ENCODE data around the gene NUDT2. TPM values are rescaled to one million over a fixed set of nuclear protein-coding genes. Genes with fewer than 3 reads are reported as not detected.

The NUDT2 gene
- total and polyA plus RNA-seq, 7 donors = 14.7 to 31.0 (median 19.6) TPM

DNA sequence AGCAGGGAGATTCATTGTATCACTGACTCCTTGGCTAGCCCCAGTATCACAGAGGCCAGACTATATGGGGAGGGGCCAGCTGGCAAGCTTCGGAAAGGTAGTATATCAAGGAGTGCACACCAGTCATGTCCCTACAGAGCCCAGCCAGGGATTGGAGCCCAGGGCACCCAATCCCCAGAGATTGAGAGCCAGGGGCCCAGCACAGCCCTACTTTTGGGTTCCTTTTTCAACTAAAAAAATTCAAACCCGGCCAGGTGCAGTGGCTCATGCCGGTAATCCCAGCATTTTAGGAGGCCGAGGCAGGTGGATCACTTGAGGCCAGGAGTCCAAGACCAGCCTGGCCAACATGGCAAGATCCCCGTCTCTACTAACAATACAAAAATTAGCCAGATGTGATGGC is 52.7 kb downstream of the NUDT2 start:
- DNase-seq (no peak), ATAC-seq (no peak)
- H3K36me3 ChIP-seq (ENCODE audit: insufficient read depth in 1 of 2, low read depth in 1 of 2) = no peaks in the 10 kb centered on the region
- 73 to 94% (median 79%) methylated on average over 5 of the region's 5 CpGs for WGBS, 3 donors
- H3K4me3 ChIP-seq = no peak overlapping the region
- no peaks in the 10 kb centered on the region for H3K9me3 ChIP-seq
- H3K4me1 ChIP-seq = peaks cover 10% of the 10 kb centered on the region
- no peak overlapping the region for H3K27ac ChIP-seq
- no peaks in the 10 kb centered on the region for H3K27me3 ChIP-seq (ENCODE audit: insufficient read depth in 3 of 3, low read length in 2 of 3)
- TF ChIP-seq, protein P1, sequence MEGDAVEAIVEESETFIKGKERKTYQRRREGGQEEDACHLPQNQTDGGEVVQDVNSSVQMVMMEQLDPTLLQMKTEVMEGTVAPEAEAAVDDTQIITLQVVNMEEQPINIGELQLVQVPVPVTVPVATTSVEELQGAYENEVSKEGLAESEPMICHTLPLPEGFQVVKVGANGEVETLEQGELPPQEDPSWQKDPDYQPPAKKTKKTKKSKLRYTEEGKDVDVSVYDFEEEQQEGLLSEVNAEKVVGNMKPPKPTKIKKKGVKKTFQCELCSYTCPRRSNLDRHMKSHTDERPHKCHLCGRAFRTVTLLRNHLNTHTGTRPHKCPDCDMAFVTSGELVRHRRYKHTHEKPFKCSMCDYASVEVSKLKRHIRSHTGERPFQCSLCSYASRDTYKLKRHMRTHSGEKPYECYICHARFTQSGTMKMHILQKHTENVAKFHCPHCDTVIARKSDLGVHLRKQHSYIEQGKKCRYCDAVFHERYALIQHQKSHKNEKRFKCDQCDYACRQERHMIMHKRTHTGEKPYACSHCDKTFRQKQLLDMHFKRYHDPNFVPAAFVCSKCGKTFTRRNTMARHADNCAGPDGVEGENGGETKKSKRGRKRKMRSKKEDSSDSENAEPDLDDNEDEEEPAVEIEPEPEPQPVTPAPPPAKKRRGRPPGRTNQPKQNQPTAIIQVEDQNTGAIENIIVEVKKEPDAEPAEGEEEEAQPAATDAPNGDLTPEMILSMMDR (IDR thresholded peaks at IDR 0.05) = no peak
- intact Hi-C loops (cut with DNase I) = no loop called here

DNA sequence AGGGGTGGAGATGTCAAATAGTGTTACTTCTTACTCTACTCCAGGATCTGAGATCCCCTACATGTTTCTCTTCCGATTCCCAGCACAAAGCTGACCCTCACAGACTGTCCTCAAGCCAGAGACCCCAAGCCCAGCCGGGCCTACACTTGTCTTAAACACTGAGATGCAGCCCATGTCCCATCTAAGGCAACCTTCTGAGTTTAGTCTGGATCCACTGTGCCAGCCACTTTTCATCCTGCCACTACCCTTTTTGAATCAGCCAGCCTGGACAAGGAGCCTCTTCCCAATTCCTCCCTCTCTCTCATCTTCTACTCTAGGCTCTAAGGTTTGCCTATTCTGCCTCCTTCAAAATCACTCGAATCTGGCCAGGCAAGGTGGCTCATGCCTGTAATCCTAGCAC is 53.5 kb downstream of the NUDT2 start:
- ATAC-seq = no peak
- Histone ChIP-seq H3K4me1 (peaks cover 10% of the 10 kb centered on the region), H3K9me3 (no peaks in the 10 kb centered on the region), H3K36me3 (ENCODE audit: insufficient read depth in 1 of 2, low read depth in 1 of 2) (no peaks in the 10 kb centered on the region), H3K4me3 (no peak overlapping the region), H3K27ac (no peak overlapping the region), H3K27me3 (ENCODE audit: insufficient read depth in 3 of 3, low read length in 2 of 3) (no peaks in the 10 kb centered on the region)
- 87 to 91% (median 88%) methylated on average over 3 of the region's 3 CpGs for WGBS, 3 donors
- TF ChIP-seq, protein P1 (IDR thresholded peaks at IDR 0.05) = no peak
- intact Hi-C loops (cut with DNase I) = no loop called here
- no peak for DNase-seq

DNA sequence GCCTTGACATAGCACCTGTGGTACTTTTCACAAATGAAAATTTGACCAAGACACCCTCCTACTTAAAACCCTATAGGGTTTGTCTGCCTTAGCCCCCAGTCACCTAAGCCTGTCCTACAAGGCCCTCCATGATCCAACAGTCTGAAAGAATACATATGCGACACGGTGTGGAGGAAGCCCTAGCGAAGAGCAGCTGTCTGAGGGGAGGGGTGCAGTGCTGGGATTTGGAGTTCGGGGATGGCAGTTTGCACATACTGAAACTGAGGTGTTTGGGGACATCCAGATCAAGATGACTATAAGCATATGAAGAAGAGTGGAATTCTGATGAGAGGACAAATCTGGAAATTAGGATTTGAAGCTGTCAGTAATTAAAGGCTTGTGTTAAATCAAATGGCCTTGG is 54.5 kb downstream of the NUDT2 start:
- H3K4me1 ChIP-seq = peaks cover 10% of the 10 kb centered on the region
- ATAC-seq (no peak), DNase-seq (no peak)
- intact Hi-C loops (cut with DNase I) = no loop called here
- no peaks in the 10 kb centered on the region for H3K36me3 ChIP-seq (ENCODE audit: insufficient read depth in 1 of 2, low read depth in 1 of 2)
- 72 to 80% (median 78%) methylated on average over 4 of the region's 4 CpGs for WGBS, 3 donors
- H3K27ac ChIP-seq = no peak overlapping the region
- TF ChIP-seq, protein P1 (IDR thresholded peaks at IDR 0.05) = no peak
- no peak overlapping the region for H3K4me3 ChIP-seq
- no peaks in the 10 kb centered on the region for H3K9me3 ChIP-seq
- no peaks in the 10 kb centered on the region for H3K27me3 ChIP-seq (ENCODE audit: insufficient read depth in 3 of 3, low read length in 2 of 3)

DNA sequence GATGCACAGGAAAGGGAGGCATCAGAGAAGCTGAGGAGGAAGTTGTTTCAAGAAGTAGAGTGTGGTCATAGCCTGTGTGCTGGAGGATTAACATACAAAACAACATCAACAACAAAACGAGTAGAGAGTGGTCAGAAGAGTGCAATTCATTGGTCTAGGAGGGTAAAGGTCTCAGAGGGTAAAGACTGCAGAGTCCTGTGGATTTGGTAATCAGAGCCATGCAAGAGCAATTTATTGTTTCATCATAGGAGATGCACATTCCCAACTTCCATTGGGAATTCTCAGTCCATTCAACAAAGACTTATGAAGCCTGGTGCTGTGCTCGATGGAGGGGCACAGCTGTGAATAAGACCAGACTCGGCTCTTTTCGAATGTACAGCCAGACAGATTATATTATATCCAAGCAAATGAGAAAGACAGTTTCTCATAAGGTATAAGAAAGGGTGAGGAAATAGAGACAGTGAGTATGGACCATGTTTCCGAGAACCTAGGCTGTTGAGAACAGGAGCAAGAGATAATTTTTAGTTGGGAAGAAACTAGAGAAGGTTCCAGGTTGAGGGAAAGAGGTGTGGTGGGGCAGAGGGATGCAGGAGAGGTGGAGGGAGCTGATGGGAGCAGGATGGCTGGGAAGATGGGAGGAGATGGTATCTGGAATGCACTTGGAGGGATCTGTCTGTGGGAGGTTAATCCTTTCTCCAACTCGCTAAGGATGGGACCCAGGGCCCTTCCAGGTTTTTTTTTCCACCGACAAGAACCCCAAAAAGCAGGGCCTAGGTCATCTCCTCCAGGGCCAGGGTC is 55.2 kb downstream of the NUDT2 start:
- Histone ChIP-seq H3K27me3 (ENCODE audit: insufficient read depth in 3 of 3, low read length in 2 of 3) (no peaks in the 10 kb centered on the region), H3K4me3 (no peak overlapping the region), H3K27ac (no peak overlapping the region), H3K9me3 (no peaks in the 10 kb centered on the region), H3K4me1 (peaks cover 10% of the 10 kb centered on the region), H3K36me3 (ENCODE audit: insufficient read depth in 1 of 2, low read depth in 1 of 2) (no peaks in the 10 kb centered on the region)
- no peak for DNase-seq
- no peak for ATAC-seq
- intact Hi-C loops (cut with DNase I) = no loop called here
- WGBS, 3 donors = 63 to 73% (median 73%) methylated on average over 7 of the region's 7 CpGs
- TF ChIP-seq, protein P1 (IDR thresholded peaks at IDR 0.05) = no peak

Measured in psoas muscle (tissue), 8 donors.